Skeletal muscle tissue (tissue), 5 donors: ENCODE data around the gene LRBA. TPM values are rescaled to one million over a fixed set of nuclear protein-coding genes. Genes with fewer than 3 reads are reported as not detected.

Experiments
- H3K27ac ChIP-seq: one replicate; pipeline ENCODE4 v1.7.0; 2013; ENCODE audit warnings: mild to moderate bottlenecking, low read depth, low read length, inconsistent platforms
- H3K27me3 ChIP-seq, 3 donors: one replicate each; pipeline ENCODE4 v1.7.0; 2013; ENCODE audit warnings: low read length in 3 of 3; ENCODE audit not compliant: control insufficient read depth in 3 of 3, insufficient read depth in 3 of 3
- H3K36me3 ChIP-seq, 3 donors: one replicate each; pipeline ENCODE4 v1.7.0; 2013; ENCODE audit warnings: low read length in 3 of 3; ENCODE audit not compliant: control insufficient read depth in 3 of 3, insufficient read depth in 3 of 3
- H3K4me1 ChIP-seq, 3 donors: one replicate each; pipeline ENCODE4 v1.7.0; 2013; ENCODE audit warnings: low read length in 3 of 3, mild to moderate bottlenecking in 3 of 3; ENCODE audit not compliant: control insufficient read depth in 3 of 3, insufficient read depth in 3 of 3
- H3K4me3 ChIP-seq, 3 donors: one replicate each; pipeline ENCODE4 v1.7.0; 2013; ENCODE audit warnings: low read length in 3 of 3
- H3K9ac ChIP-seq, 3 donors: one replicate each; pipeline ENCODE4 v1.7.0; 2013; ENCODE audit warnings: low read length in 3 of 3, mild to moderate bottlenecking in 3 of 3, moderate library complexity in 2 of 3, low read depth in 1 of 3
- H3K9me3 ChIP-seq, 3 donors: one replicate each; pipeline ENCODE4 v1.7.0; 2013; ENCODE audit warnings: low read length in 3 of 3; ENCODE audit not compliant: control insufficient read depth in 3 of 3
- small RNA-seq: library from RNA; depleted of rRNA; stranded (forward); fragments of <200 nt; gene quantifications from one replicate; pipeline ENCODE3, GENCODE V24; 2014
- total RNA-seq: library from RNA; depleted of rRNA; stranded (reverse); fragments of >200 nt; gene quantifications from one replicate; pipeline ENCODE4 v1.2.3, GENCODE V29; 2014
- donor health status: Osteomylitis.

Gene LRBA
- total RNA-seq, 1 donor from 2014 or later, result 58.5 TPM

GRCh38 chr4:150215601-150216000 is 799.5 kb downstream of the LRBA start:
- Histone ChIP-seq H3K4me1 (peaks cover 0 to 7% (median 3%) of the 10 kb centered on the region in 3 donors), H3K36me3 (no peaks in the 10 kb centered on the region), H3K9ac (no peak overlapping the region), H3K27ac (no peak overlapping the region), H3K4me3 (no peak overlapping the region), H3K9me3 (no peaks in the 10 kb centered on the region), H3K27me3 (no peaks in the 10 kb centered on the region)

Small RNA genes within 50 kb of the gene (small RNA-seq; reads per million reads assigned to genes)
- gene RNA5SP168, result not detected

Other genes with a start within 250 kb of the LRBA start
- 5,357 TPM for gene RPS3A, start 84.3 kb upstream of the LRBA start, total RNA-seq